G401.6 (cell line): ENCODE measurements around the gene USP30.
"Not testable (repeated sequence)": the region's sequence is repeated elsewhere in the genome, so short reads cannot be mapped to it uniquely, and the experiment has no call there.

Experiments
- FAIRE-seq: peaks from 2 replicates; lab custom pipeline; 2012; peaks lifted over from hg19 to GRCh38; lab: Jason Lieb, UNC

The USP30 gene

GRCh38 chr12:109053382-109054123 is 1.2 kb downstream of the USP30 start:
- FAIRE-seq: no peak

- FAIRE-seq: not testable (repeated sequence)
Observed at GRCh38 chr12:109054124-109054513, 1.7 kb downstream of the USP30 start.

- no peak for FAIRE-seq
Observed at GRCh38 chr12:109054520-109054919, 2.1 kb downstream of the USP30 start.

GRCh38 chr12:109056891-109057290 is 4.5 kb downstream of the USP30 start:
- no peak for FAIRE-seq

- FAIRE-seq: no peak
Observed at GRCh38 chr12:109057376-109057775, 5.0 kb downstream of the USP30 start.

- no peak for FAIRE-seq
Observed at GRCh38 chr12:109058773-109059172, 6.4 kb downstream of the USP30 start.

GRCh38 chr12:109064143-109064542 is 11.8 kb downstream of the USP30 start:
- FAIRE-seq: no peak

- FAIRE-seq: no peak
Observed at GRCh38 chr12:109065154-109065852, 12.9 kb downstream of the USP30 start.

- FAIRE-seq: no peak
Observed at GRCh38 chr12:109065853-109066193, 13.4 kb downstream of the USP30 start.

GRCh38 chr12:109069307-109070271 is 17.2 kb downstream of the USP30 start:
- FAIRE-seq: no peak

GRCh38 chr12:109074866-109075265 is 22.5 kb downstream of the USP30 start:
- no peak for FAIRE-seq

GRCh38 chr12:109082751-109083150 is 30.4 kb downstream of the USP30 start:
- no peak for FAIRE-seq

- no peak for FAIRE-seq
Observed at GRCh38 chr12:109084425-109084824, 32.0 kb downstream of the USP30 start.

- no peak for FAIRE-seq
Observed at GRCh38 chr12:109085590-109085989, 33.2 kb downstream of the USP30 start.

- no peak for FAIRE-seq
Observed at GRCh38 chr12:109087250-109087649, 34.9 kb downstream of the USP30 start.

- no peak for FAIRE-seq
Observed at GRCh38 chr12:109088818-109089217, 36.4 kb downstream of the USP30 start.

- no peak for FAIRE-seq
Observed at GRCh38 chr12:109089683-109090082, 37.3 kb downstream of the USP30 start.

GRCh38 chr12:109092497-109093021 is 40.2 kb downstream of the USP30 start:
- FAIRE-seq: no peak

GRCh38 chr12:109093022-109093918 is 40.9 kb downstream of the USP30 start, which contains the start of gene ALKBH2:
Gene ALKBH2 (minus strand): TSS chr12:109093472. CDS start chr12:109092786, 686 bp downstream.
- peak; percentile 74 for FAIRE-seq

- FAIRE-seq: no peak
Observed at GRCh38 chr12:109097140-109097434, 44.7 kb downstream of the USP30 start.

- FAIRE-seq: peak; percentile 81
Observed at GRCh38 chr12:109097435-109098182, 45.2 kb downstream of the USP30 start, which contains the start of gene UNG. Gene UNG (plus strand): TSS chr12:109097597. CDS start chr12:109097680, 83 bp downstream.
